AG09319 (cell line): ENCODE data around the gene DBX1.

ENCODE experiments used
- DNase-seq: peaks from one replicate; pipeline ENCODE4 v3.0.0-alpha.2; 2010; ENCODE audit warnings: low read depth; ENCODE audit errors: extremely low read depth
- CTCF ChIP-seq: IDR thresholded peaks from 2 replicates; pipeline ENCODE4 v1.5.1; 2011; ENCODE audit warnings: low read depth, mild to moderate bottlenecking, inconsistent platforms, low read length, moderate library complexity

The DBX1 gene

DNA sequence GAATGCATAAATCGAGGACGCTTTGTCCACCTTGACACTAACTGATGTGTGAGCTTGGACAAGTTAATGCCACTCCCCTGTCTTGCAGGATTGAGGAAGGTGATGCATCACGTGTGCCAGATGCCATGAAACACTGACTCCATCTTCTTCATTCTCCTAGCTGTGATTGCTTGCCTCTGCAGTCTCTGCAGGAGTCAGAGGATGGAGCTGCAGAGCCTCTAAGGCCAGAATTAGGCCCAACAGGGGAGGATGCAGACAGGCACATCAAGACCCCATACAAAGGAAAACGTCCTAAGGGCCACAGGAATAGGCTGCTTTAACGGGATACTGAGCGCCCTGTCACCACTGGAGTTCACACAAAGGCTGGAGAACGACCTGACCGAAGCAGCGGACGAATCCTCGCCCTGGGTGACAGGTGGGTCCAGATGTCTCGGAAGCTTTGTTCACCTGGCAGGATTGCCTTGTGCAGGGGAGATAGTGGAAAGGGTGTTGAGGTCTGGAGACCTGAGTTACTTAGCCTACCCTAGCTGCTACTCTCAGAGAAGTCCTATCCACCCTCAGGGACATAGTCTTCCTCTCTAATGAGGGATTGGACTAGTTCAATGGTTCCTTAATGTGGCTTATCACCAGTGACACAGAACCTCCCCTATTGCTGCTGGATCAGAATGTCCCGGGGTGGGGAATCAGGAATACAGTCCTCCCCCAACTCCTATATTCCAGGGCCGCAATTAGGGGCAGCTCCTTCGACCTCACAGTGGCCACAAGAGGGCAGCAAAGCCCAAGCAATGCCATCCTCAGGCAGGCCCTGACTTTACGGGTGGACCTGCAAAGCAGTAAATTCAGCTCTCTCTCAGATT lies 32.4 kb downstream of the DBX1 start:
- peak; percentile 83 for TF ChIP-seq CTCF
- DNase-seq: peak; percentile 32

DNA sequence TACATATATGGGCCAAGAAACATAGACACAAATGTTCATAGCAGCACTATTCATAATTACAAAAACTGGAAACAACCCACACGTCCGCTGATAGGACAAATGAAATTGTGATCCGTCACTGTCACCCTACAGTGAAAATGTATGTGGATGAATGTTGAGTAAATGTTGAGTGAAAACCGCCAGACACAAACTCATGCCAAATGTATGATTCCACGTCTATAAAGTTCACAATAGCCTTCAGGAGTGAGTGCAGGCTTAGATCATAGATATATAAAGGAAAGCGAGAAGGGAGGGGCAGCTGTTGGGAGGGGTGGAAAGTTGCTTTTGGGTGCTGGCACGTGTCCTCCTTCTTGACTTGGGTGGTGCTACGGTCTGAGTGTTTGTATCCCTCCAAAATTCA lies 33.6 kb downstream of the DBX1 start:
- DNase-seq: no peak
- no peak for TF ChIP-seq CTCF

GRCh38 chr11:20125927-20126326 lies 34.3 kb downstream of the DBX1 start:
- DNase-seq: no peak
- TF ChIP-seq CTCF: no peak

DNA sequence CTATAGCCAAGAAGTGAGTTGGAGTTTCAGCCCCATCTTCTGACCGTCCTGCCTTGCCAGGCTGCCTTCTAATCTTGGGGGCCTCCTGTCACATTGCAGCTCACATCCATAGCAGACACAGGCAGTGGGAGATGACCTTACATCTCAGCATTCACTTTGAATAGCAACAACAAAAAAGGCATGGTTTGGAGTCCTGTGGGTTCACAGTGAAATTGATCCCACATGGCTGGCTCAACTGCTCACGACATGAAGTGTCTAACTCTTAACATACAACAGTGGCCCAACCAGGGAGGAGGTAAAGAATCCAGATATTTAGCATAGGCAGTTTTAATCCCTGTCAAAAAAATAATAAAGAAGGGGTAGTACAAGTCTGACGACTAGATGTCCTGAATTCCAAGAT lies 38.1 kb downstream of the DBX1 start:
- no peak for TF ChIP-seq CTCF

DNA sequence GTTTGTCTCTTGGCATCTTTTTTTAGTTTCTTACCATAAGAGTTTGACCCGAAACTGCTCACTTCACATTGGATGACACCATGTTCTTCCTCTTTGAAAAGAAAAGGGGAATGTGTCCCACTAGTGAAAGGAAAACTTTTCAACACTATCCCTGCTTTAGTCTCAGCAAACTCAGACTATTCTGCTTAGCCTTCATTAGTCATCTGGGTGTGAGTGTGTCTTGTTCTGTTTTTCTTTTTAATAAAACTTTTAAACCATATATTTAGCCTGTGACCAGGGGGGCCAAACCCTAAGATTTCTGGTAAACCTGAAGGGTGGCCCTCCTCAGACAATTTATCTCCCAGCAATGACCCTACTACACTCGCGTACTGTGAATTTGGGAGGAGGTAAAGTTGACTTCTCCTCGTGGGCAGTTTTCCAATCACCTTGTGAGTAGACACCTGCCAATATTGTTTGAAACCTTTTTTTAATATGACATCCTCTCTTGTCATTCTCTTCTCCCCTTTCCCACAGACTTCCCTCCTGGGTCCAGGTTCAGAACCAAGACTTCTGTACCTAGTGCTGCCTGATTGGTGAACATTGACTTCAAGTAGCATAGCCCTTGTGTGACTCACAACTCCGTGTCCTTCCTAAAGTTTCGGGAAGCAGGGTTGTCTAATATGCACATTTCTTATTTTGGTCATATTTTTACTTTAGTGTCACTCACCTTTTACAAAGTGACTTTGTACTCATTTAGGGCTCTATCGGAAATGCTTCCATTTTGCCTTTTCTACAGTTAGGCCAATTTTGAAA lies 39.9 kb downstream of the DBX1 start:
- no peak for TF ChIP-seq CTCF
- no peak for DNase-seq

More for the DNA sequence above, 38.1 kb downstream of the DBX1 start:
- DNase-seq: no peak

DNA sequence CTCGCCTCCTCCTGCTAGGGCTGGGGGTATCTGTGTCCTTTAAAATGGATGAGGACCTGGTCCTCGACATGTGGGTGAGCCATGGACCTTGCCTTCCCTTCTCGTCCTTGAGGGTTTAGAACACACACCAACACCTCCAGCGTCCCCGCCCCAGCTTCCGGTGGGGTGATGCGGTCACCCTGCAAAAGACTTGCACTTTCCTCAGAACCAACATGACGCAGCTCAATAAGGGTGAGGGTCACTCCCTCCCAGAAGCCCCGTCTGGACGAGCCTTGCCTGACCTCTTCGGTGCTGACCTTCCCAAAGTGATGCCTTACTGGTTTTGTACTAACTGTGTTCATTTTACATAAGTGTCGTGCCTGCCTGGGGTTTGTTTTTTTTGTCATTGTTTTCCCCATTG lies 41.0 kb downstream of the DBX1 start:
- no peak for DNase-seq
- TF ChIP-seq CTCF: no peak

DNA sequence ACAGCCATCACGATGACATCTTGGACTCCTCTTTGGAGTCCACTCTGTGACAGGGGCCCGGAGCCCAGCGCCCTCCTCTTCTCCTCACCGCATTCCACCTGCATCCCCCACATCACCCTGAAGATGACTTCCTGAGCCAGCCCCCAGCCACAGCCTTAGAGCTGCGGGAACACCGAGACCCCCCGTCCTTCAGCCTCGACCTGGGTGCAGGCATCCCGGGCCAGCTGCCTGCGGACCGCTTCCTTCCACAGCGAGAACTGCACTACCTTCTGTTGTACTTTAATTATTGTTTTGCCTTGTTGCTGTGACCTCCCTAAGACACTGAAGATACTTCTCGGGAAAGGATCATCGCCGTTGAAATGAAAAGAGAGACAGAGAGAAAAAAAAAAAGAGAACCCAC lies 42.1 kb downstream of the DBX1 start:
- no peak for DNase-seq
- TF ChIP-seq CTCF: no peak
